ENCODE data around the gene GRM7. TPM values are rescaled to one million over a fixed set of nuclear protein-coding genes. Genes with fewer than 3 reads are reported as not detected.

GRM7 gene
- total and polyA plus RNA-seq, 9 of the 15 experiments (the other 6 are each of a cell fraction or from before 2014, with no cell fraction given) = not detected

GRCh38 chr3:7264196-7264526, 403.2 kb downstream of the GRM7 start:
- H4K20me1 ChIP-seq (replicated peaks; ENCODE audit: control insufficient read depth, insufficient read depth, low read length) = no peaks in the 10 kb centered on the region
- no peak overlapping the region for H3K4me2 ChIP-seq (ENCODE audit: insufficient read depth, low read length)
- no peaks in the 10 kb centered on the region for H3K27me3 ChIP-seq (ENCODE audit: control insufficient read depth in 2 of 2, insufficient read depth in 2 of 2, low read length in 2 of 2)
- H3K9ac ChIP-seq (ENCODE audit: insufficient read depth in 1 of 2, low read depth in 2 of 2, low read length in 2 of 2) = no peak overlapping the region
- H3K9me1 ChIP-seq (ENCODE audit: control insufficient read depth, insufficient read depth, low read length) = no peaks in the 10 kb centered on the region
- no peak overlapping the region for H3K4me3 ChIP-seq
- no peaks in the 10 kb centered on the region for H3K36me3 ChIP-seq (ENCODE audit: control insufficient read depth, insufficient read depth, low read length)
- DNase-seq (ENCODE audit: extremely low read depth in 1 of 4, low spot score in 3 of 4) = no peak
- no peaks in the 10 kb centered on the region for H3K4me1 ChIP-seq (replicated peaks in 1 of 2; ENCODE audit: control insufficient read depth in 2 of 2, insufficient read depth in 2 of 2, low read length in 2 of 2)
- 1% methylated on average over 4 of the region's 4 CpGs for WGBS (ENCODE audit: insufficient coverage, low coverage, missing lambda C conversion rate)
- peaks cover 6% of the 10 kb centered on the region; the same call in 1 of the 2 replicates for H3K9me3 ChIP-seq (replicated peaks; ENCODE audit: control insufficient read depth, insufficient read depth, low read depth, low read length)
- ChIA-PET POLR2A (no interaction called here), CTCF (ENCODE audit: low intra/inter-chr PET ratio) (no interaction called here)
- H2AFZ ChIP-seq (ENCODE audit: low read depth, low read length) = no peak overlapping the region
- no peak for TF ChIP-seq ZNF551 (CRISPR knock-in tag; IDR thresholded peaks at IDR 0.05)
- no peak for TF ChIP-seq ZNF639 (CRISPR knock-in tag; conservative IDR thresholded peaks at IDR 0.05 in 1 of 2, IDR thresholded peaks at IDR 0.05 in 1 of 2)
- TF ChIP-seq DMBX1 (CRISPR knock-in tag; IDR thresholded peaks at IDR 0.05; ENCODE audit: borderline replicate concordance) = no peak
- no peak for TF ChIP-seq ZBTB8A (IDR thresholded peaks at IDR 0.05; ENCODE audit: partially characterized antibody)
- TF ChIP-seq, protein P1, sequence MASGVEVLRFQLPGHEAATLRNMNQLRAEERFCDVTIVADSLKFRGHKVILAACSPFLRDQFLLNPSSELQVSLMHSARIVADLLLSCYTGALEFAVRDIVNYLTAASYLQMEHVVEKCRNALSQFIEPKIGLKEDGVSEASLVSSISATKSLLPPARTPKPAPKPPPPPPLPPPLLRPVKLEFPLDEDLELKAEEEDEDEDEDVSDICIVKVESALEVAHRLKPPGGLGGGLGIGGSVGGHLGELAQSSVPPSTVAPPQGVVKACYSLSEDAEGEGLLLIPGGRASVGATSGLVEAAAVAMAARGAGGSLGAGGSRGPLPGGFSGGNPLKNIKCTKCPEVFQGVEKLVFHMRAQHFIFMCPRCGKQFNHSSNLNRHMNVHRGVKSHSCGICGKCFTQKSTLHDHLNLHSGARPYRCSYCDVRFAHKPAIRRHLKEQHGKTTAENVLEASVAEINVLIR (CRISPR knock-in tag; IDR thresholded peaks at IDR 0.05) = no peak
- TF ChIP-seq BRCA1 (IDR thresholded peaks at IDR 0.05) = no peak
- no peak for TF ChIP-seq BRCA1 (CRISPR knock-in tag; IDR thresholded peaks at IDR 0.05)
- no peak for TF ChIP-seq ZNF707 (CRISPR knock-in tag; conservative IDR thresholded peaks at IDR 0.05)
- no peak for TF ChIP-seq MXI1 (IDR thresholded peaks at IDR 0.05; ENCODE audit: low read depth, low read length)
- TF ChIP-seq ZSCAN32 (CRISPR knock-in tag; IDR thresholded peaks at IDR 0.05) = no peak
- no peak for TF ChIP-seq ZBTB5 (IDR thresholded peaks at IDR 0.05)
- TF ChIP-seq, protein P2, sequence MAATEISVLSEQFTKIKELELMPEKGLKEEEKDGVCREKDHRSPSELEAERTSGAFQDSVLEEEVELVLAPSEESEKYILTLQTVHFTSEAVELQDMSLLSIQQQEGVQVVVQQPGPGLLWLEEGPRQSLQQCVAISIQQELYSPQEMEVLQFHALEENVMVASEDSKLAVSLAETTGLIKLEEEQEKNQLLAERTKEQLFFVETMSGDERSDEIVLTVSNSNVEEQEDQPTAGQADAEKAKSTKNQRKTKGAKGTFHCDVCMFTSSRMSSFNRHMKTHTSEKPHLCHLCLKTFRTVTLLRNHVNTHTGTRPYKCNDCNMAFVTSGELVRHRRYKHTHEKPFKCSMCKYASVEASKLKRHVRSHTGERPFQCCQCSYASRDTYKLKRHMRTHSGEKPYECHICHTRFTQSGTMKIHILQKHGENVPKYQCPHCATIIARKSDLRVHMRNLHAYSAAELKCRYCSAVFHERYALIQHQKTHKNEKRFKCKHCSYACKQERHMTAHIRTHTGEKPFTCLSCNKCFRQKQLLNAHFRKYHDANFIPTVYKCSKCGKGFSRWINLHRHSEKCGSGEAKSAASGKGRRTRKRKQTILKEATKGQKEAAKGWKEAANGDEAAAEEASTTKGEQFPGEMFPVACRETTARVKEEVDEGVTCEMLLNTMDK (IDR thresholded peaks at IDR 0.05; ENCODE audit: borderline replicate concordance, insufficient read depth, low read depth, low read length, poor library complexity, severe bottlenecking) = no peak
- TF ChIP-seq, protein P3, sequence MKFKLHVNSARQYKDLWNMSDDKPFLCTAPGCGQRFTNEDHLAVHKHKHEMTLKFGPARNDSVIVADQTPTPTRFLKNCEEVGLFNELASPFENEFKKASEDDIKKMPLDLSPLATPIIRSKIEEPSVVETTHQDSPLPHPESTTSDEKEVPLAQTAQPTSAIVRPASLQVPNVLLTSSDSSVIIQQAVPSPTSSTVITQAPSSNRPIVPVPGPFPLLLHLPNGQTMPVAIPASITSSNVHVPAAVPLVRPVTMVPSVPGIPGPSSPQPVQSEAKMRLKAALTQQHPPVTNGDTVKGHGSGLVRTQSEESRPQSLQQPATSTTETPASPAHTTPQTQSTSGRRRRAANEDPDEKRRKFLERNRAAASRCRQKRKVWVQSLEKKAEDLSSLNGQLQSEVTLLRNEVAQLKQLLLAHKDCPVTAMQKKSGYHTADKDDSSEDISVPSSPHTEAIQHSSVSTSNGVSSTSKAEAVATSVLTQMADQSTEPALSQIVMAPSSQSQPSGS (CRISPR knock-in tag; IDR thresholded peaks at IDR 0.05) = no peak
- no peak for TF ChIP-seq ELF4 (CRISPR knock-in tag; IDR thresholded peaks at IDR 0.05)
- no peaks in the 10 kb centered on the region for H3K79me2 ChIP-seq (ENCODE audit: control insufficient read depth, insufficient read depth, low read length)
- H3K27ac ChIP-seq (ENCODE audit: extremely low read depth, low read depth, low read length) = no peak overlapping the region
- intact Hi-C loops (cut with micrococcal nuclease) (no loop called here), in situ Hi-C loops (cut with MboI) (no loop called here)
- ATAC-seq = no peak
- no peak for FAIRE-seq
- no TSS peak for BruUV-seq (replicated peaks)

Measured in K562 (cell line).